KMS-11 (cell line): ENCODE data around the gene DDHD1.

Experiments used
- H2AFZ ChIP-seq: fragments of 200-600 bp; sonication (generic); 2 replicates; pipeline ENCODE4 v1.6.1; 2016; ENCODE audit warnings: antibody characterized with exemption, mixed run types, low read depth
- H3K27ac ChIP-seq: fragments of 200-600 bp; sonication (generic); 2 replicates; pipeline ENCODE4 v1.6.1; 2016; ENCODE audit warnings: mild to moderate bottlenecking, mixed run types
- H3K27me3 ChIP-seq: fragments of 200-600 bp; sonication (generic); 2 replicates; pipeline ENCODE4 v1.6.1; 2017; ENCODE audit warnings: mild to moderate bottlenecking, low read depth, mixed run types, moderate library complexity; ENCODE audit not compliant: insufficient read depth
- H3K36me3 ChIP-seq: fragments of 200-600 bp; sonication (generic); 2 replicates; pipeline ENCODE4 v1.6.1; 2017; ENCODE audit warnings: mild to moderate bottlenecking, mixed run types; ENCODE audit not compliant: insufficient read depth
- H3K4me1 ChIP-seq: fragments of 200-600 bp; sonication (generic); 2 replicates; pipeline ENCODE4 v1.6.1; 2016; ENCODE audit warnings: mild to moderate bottlenecking, low read depth, mixed run types; ENCODE audit not compliant: poor library complexity, severe bottlenecking
- H3K4me2 ChIP-seq: fragments of 200-600 bp; sonication (generic); 2 replicates; pipeline ENCODE4 v1.7.0; 2016; ENCODE audit warnings: mild to moderate bottlenecking, mixed run types
- H3K4me3 ChIP-seq: fragments of 200-600 bp; sonication (generic); IDR thresholded peaks from 2 replicates; pipeline ENCODE4 v1.6.1; 2017; ENCODE audit warnings: low read depth, low read length, mixed read lengths; ENCODE audit not compliant: insufficient read depth
- H3K79me2 ChIP-seq: fragments of 200-600 bp; sonication (generic); 2 replicates; pipeline ENCODE4 v1.6.1; 2016; ENCODE audit warnings: low read depth, mixed run types; ENCODE audit not compliant: insufficient read depth
- H3K9ac ChIP-seq: fragments of 200-600 bp; sonication (generic); 2 replicates; pipeline ENCODE4 v1.6.1; 2016; ENCODE audit warnings: mild to moderate bottlenecking, mixed run types
- H4K20me1 ChIP-seq: fragments of 200-600 bp; sonication (generic); 2 replicates; pipeline ENCODE4 v1.6.1; 2016; ENCODE audit warnings: mild to moderate bottlenecking, mixed run types; ENCODE audit not compliant: insufficient read depth
- CTCF ChIP-seq: fragments of 200-600 bp; sonication (generic); conservative IDR thresholded peaks from 2 replicates; pipeline ENCODE4 v1.6.1; 2017; ENCODE audit warnings: low read depth, mild to moderate bottlenecking, antibody characterized with exemption, low read length, moderate library complexity, mixed read lengths

DDHD1 gene

GRCh38 chr14:52995998-52996397 is 157.1 kb downstream of the DDHD1 start:
- Histone ChIP-seq H3K27ac (no peak overlapping the region), H3K9ac (no peak overlapping the region), H2AFZ (no peak overlapping the region), H4K20me1 (no peaks in the 10 kb centered on the region), H3K36me3 (no peaks in the 10 kb centered on the region), H3K4me3 (no peak overlapping the region), H3K4me2 (no peak overlapping the region), H3K4me1 (no peaks in the 10 kb centered on the region), H3K27me3 (no peaks in the 10 kb centered on the region), H3K79me2 (no peaks in the 10 kb centered on the region)
- no peak for TF ChIP-seq CTCF

- H3K79me2 ChIP-seq = no peaks in the 10 kb centered on the region
- no peaks in the 10 kb centered on the region for H4K20me1 ChIP-seq
- no peak overlapping the region for H2AFZ ChIP-seq
- no peaks in the 10 kb centered on the region for H3K36me3 ChIP-seq
- TF ChIP-seq CTCF = no peak
- no peak overlapping the region for H3K27ac ChIP-seq
- H3K9ac ChIP-seq = no peak overlapping the region
- no peaks in the 10 kb centered on the region for H3K4me1 ChIP-seq
- no peak overlapping the region for H3K4me3 ChIP-seq
- H3K4me2 ChIP-seq = no peak overlapping the region
- H3K27me3 ChIP-seq = no peaks in the 10 kb centered on the region
Observed at GRCh38 chr14:52992236-52992870, 160.8 kb downstream of the DDHD1 start.

GRCh38 chr14:52988139-52988538 is 165.0 kb downstream of the DDHD1 start:
- Histone ChIP-seq H3K79me2 (no peaks in the 10 kb centered on the region), H3K36me3 (no peaks in the 10 kb centered on the region), H3K4me2 (no peak overlapping the region), H3K27ac (no peak overlapping the region), H3K4me1 (no peaks in the 10 kb centered on the region), H3K4me3 (no peak overlapping the region), H4K20me1 (no peaks in the 10 kb centered on the region), H3K27me3 (no peaks in the 10 kb centered on the region), H2AFZ (no peak overlapping the region), H3K9ac (no peak overlapping the region)
- TF ChIP-seq CTCF = no peak

- no peak overlapping the region for H3K9ac ChIP-seq
- H2AFZ ChIP-seq = no peak overlapping the region
- H3K4me1 ChIP-seq = no peaks in the 10 kb centered on the region
- no peaks in the 10 kb centered on the region for H4K20me1 ChIP-seq
- H3K27ac ChIP-seq = no peak overlapping the region
- no peak for TF ChIP-seq CTCF
- no peaks in the 10 kb centered on the region for H3K27me3 ChIP-seq
- no peak overlapping the region for H3K4me3 ChIP-seq
- H3K79me2 ChIP-seq = no peaks in the 10 kb centered on the region
- no peak overlapping the region for H3K4me2 ChIP-seq
- no peaks in the 10 kb centered on the region for H3K36me3 ChIP-seq
Observed at GRCh38 chr14:52987514-52987913, 165.6 kb downstream of the DDHD1 start.
